CD4-positive, alpha-beta memory T cell (primary cell): ENCODE results near the gene RPL4. TPM values are rescaled to one million over a fixed set of nuclear protein-coding genes. Genes with fewer than 3 reads are reported as not detected.
"Not testable (repeated sequence)": the region's sequence is repeated elsewhere in the genome, so short reads cannot be mapped to it uniquely, and the experiment has no call there.

ENCODE experiments used
- CTCF ChIA-PET: fragments of 350-600 bp; sonication (Branson Sonifier 250); formaldehyde crosslinking; loops from one replicate; lab custom pipeline; 2021; ENCODE audit warnings: inconsistent platforms; ENCODE audit not compliant: partially characterized antibody; lab: Charles Lee
- POLR2A ChIA-PET: fragments of 350-600 bp; sonication (Branson Sonifier 250); formaldehyde crosslinking; loops from one replicate; lab custom pipeline; 2021; ENCODE audit not compliant: partially characterized antibody; lab: Charles Lee
- DNase-seq, 5 donors: peaks; one replicate each; pipeline versions ENCODE4 v3.0.0 to v3.0.0-alpha.2; 2020 to 2022; ENCODE audit warnings: mixed read lengths in 1 of 5
- H3K27ac ChIP-seq: one replicate; pipeline ENCODE4 v1.7.0; 2013; ENCODE audit warnings: low read depth, low read length
- H3K27me3 ChIP-seq: 2 replicates; pipeline ENCODE4 v1.7.0; 2013; ENCODE audit warnings: mild to moderate bottlenecking, low read length, moderate library complexity; ENCODE audit not compliant: insufficient read depth
- H3K36me3 ChIP-seq: 2 replicates; pipeline ENCODE4 v1.7.0; 2013; ENCODE audit warnings: mild to moderate bottlenecking, low read length, moderate library complexity; ENCODE audit not compliant: insufficient read depth
- H3K4me1 ChIP-seq: 2 replicates; pipeline ENCODE4 v1.7.0; 2013; ENCODE audit warnings: mild to moderate bottlenecking, low read length, moderate library complexity; ENCODE audit not compliant: insufficient read depth
- H3K4me3 ChIP-seq, 2 donors: one replicate each; pipeline ENCODE4 v1.7.0; 2013; ENCODE audit warnings: low read length in 2 of 2, mild to moderate bottlenecking in 1 of 2
- H3K9me3 ChIP-seq, 2 donors: one replicate each; pipeline ENCODE4 v1.7.0; 2013; ENCODE audit warnings: low read length in 2 of 2, control low read depth in 1 of 2; ENCODE audit not compliant: control insufficient read depth in 1 of 2
- H3K27ac Mint-ChIP-seq, 7 donors: one replicate each; pipeline ENCODE4 v1.8.0; 2020 to 2021; ENCODE audit warnings: mixed read lengths in 7 of 7, mild to moderate bottlenecking in 6 of 7, inconsistent platforms in 3 of 7, moderate library complexity in 3 of 7
- H3K27me3 Mint-ChIP-seq, 2 donors: one replicate each; pipeline ENCODE4 v1.8.0; 2020 to 2021; ENCODE audit warnings: mixed read lengths in 2 of 2
- H3K36me3 Mint-ChIP-seq, 2 donors: one replicate each; pipeline ENCODE4 v1.8.0; 2020 to 2021; ENCODE audit warnings: mixed read lengths in 2 of 2, inconsistent platforms in 1 of 2, mild to moderate bottlenecking in 1 of 2
- H3K4me1 Mint-ChIP-seq, 4 donors: one replicate each; pipeline ENCODE4 v1.8.0; 2020 to 2021; ENCODE audit warnings: mixed read lengths in 4 of 4, mild to moderate bottlenecking in 1 of 4
- H3K4me3 Mint-ChIP-seq, 8 donors: one replicate each; pipeline ENCODE4 v1.8.0; 2020 to 2021; ENCODE audit warnings: mixed read lengths in 8 of 8, mild to moderate bottlenecking in 7 of 8, moderate library complexity in 6 of 8, inconsistent platforms in 3 of 8
- H3K9me3 Mint-ChIP-seq, 8 donors: one replicate each; pipeline ENCODE4 v1.8.0; 2020 to 2021; ENCODE audit warnings: mixed read lengths in 8 of 8, mild to moderate bottlenecking in 5 of 8, inconsistent platforms in 3 of 8, moderate library complexity in 1 of 8
- intact Hi-C: fragments of 100-400 bp; cut with micrococcal nuclease; formaldehyde crosslinking; loops from one replicate; pipeline ENCODE4 v1.15.1; 2023
- polyA plus RNA-seq, 2 donors: library from polyadenylated mRNA; unstranded; fragments of 300-500 nt; fragmentation: Illumina TruSeq; gene quantifications; one replicate each; pipeline ENCODE4 v1.2.3, GENCODE V29; 2021
- total RNA-seq, 2 experiments: library from RNA; stranded (reverse); gene quantifications; one replicate each; pipeline ENCODE4 v1.2.3, GENCODE V29; 2021

RPL4 gene
- total and polyA plus RNA-seq, 4 experiments from 2014 or later, result 1,070 to 4,004 (median 2,640) TPM

GRCh38 chr15:66514586-66514985 is 9.9 kb upstream of the RPL4 start:
- Mint-ChIP-seq H3K4me3 (no peak overlapping the region), H3K4me1 (no peaks in the 10 kb centered on the region), H3K36me3 (peaks cover 16 to 20% of the 10 kb centered on the region in 2 donors), H3K9me3 (no peaks in the 10 kb centered on the region), H3K27me3 (no peaks in the 10 kb centered on the region), H3K27ac (no peak overlapping the region)
- Histone ChIP-seq H3K9me3 (no peaks in the 10 kb centered on the region), H3K36me3 (no peaks in the 10 kb centered on the region), H3K27me3 (no peaks in the 10 kb centered on the region), H3K4me1 (no peaks in the 10 kb centered on the region), H3K27ac (no peak overlapping the region), H3K4me3 (no peak overlapping the region)
- intact Hi-C loops, result no loop called here
- CTCF ChIA-PET, result no interaction called here
- DNase-seq, result no peak
- POLR2A ChIA-PET, result interaction anchor here (1.1 kb wide), 1 partner anchor 10 kb away, joined by 4 read pairs; the partner anchor contains the start of genes RPL4 and ZWILCH

- H3K36me3 ChIP-seq, result peaks cover 1% of the 10 kb centered on the region
- ChIA-PET POLR2A (no interaction called here), CTCF (interaction anchor here (1.1 to 1.4 kb wide), 2 partner anchors 11 to 122 kb away, joined by 3 to 7 read pairs; partner anchors contain the start of genes MAP2K1 and SNAPC5)
- Mint-ChIP-seq H3K27me3 (no peaks in the 10 kb centered on the region), H3K4me1 (peaks cover 17 to 32% (median 25%) of the 10 kb centered on the region in 4 donors), H3K9me3 (peaks cover 0 to 3% (median 0%) of the 10 kb centered on the region in 8 donors), H3K27ac (no peak overlapping the region), H3K36me3 (peaks cover 4 to 25% of the 10 kb centered on the region in 2 donors), H3K4me3 (no peak overlapping the region)
- intact Hi-C loops, result loop anchor here (5.0 to 10.0 kb wide), 2 partner anchors 1034 to 1204 kb away; partner anchors contain the start of genes MAP2K5 and RNU5B-1
- no peak overlapping the region for H3K4me3 ChIP-seq
- H3K27me3 ChIP-seq, result no peaks in the 10 kb centered on the region
- no peak overlapping the region for H3K27ac ChIP-seq
- H3K9me3 ChIP-seq, result no peaks in the 10 kb centered on the region
- no peak for DNase-seq
- H3K4me1 ChIP-seq, result peaks cover 14% of the 10 kb centered on the region
Observed at GRCh38 chr15:66508293-66508883, 3.7 kb upstream of the RPL4 start.

GRCh38 chr15:66505818-66506217 is 1.2 kb upstream of the RPL4 start:
- Mint-ChIP-seq H3K9me3 (peaks cover 0 to 3% (median 0%) of the 10 kb centered on the region in 8 donors), H3K27ac (peak overlapping the region; percentile 96 to 100 (median 99)), H3K36me3 (peaks cover 19 to 49% of the 10 kb centered on the region in 2 donors), H3K27me3 (no peaks in the 10 kb centered on the region), H3K4me3 (peak overlapping the region; percentile 98 to 100 (median 100)), H3K4me1 (peaks cover 29 to 58% (median 41%) of the 10 kb centered on the region in 4 donors)
- peak overlapping the region; percentile 89 for H3K27ac ChIP-seq
- no peaks in the 10 kb centered on the region for H3K27me3 ChIP-seq
- DNase-seq, result no peak
- H3K36me3 ChIP-seq, result peaks cover 27% of the 10 kb centered on the region
- POLR2A ChIA-PET, result interaction anchor here (0.8 to 3.7 kb wide), 11 partner anchors 9 to 214 kb away, joined by 3 to 44 read pairs (median 10); partner anchors contain the start of genes DIS3L, MAP2K1, SNAPC5 and TIPIN
- CTCF ChIA-PET, result interaction anchor here (1.9 to 3.4 kb wide), 2 partner anchors 8 to 119 kb away, joined by 14 to 25 read pairs; partner anchors contain the start of genes MAP2K1 and SNAPC5
- no peaks in the 10 kb centered on the region for H3K9me3 ChIP-seq
- H3K4me1 ChIP-seq, result peaks cover 35% of the 10 kb centered on the region
- intact Hi-C loops, result loop anchor here (1.0 to 10.0 kb wide), 6 partner anchors 9 to 1201 kb away; partner anchors contain the start of genes MAP2K1, MAP2K5, RNU5B-1 and SNAPC5
- peak overlapping the region; percentile 86 to 97 for H3K4me3 ChIP-seq

- H3K4me3 ChIP-seq, result peak overlapping the region; percentile 86 to 97
- peaks cover 31% of the 10 kb centered on the region for H3K36me3 ChIP-seq
- Mint-ChIP-seq H3K4me3 (peak overlapping the region; percentile 98 to 100 (median 100)), H3K9me3 (peaks cover 0 to 3% (median 0%) of the 10 kb centered on the region in 8 donors), H3K27me3 (no peaks in the 10 kb centered on the region), H3K4me1 (peaks cover 29 to 60% (median 41%) of the 10 kb centered on the region in 4 donors), H3K27ac (peak overlapping the region; percentile 96 to 100 (median 99)), H3K36me3 (peaks cover 23 to 53% of the 10 kb centered on the region in 2 donors)
- H3K27ac ChIP-seq, result peak overlapping the region; percentile 89
- ChIA-PET POLR2A (interaction anchor here (0.8 to 3.7 kb wide), 14 partner anchors 8 to 214 kb away, joined by 3 to 44 read pairs (median 5); partner anchors contain the start of genes DIS3L, MAP2K1, SNAPC5 and TIPIN), CTCF (interaction anchor here (1.9 to 3.4 kb wide), 2 partner anchors 8 to 119 kb away, joined by 14 to 25 read pairs; partner anchors contain the start of genes MAP2K1 and SNAPC5)
- intact Hi-C loops, result loop anchor here (1.0 to 10.0 kb wide), 6 partner anchors 8 to 1201 kb away; partner anchors contain the start of genes MAP2K1, MAP2K5, RNU5B-1 and SNAPC5
- H3K9me3 ChIP-seq, result no peaks in the 10 kb centered on the region
- no peak for DNase-seq
- H3K4me1 ChIP-seq, result peaks cover 35% of the 10 kb centered on the region
- H3K27me3 ChIP-seq, result no peaks in the 10 kb centered on the region
Observed at GRCh38 chr15:66505430-66505811, 766 bp upstream of the RPL4 start.

GRCh38 chr15:66503780-66504562 is 684 bp downstream of the RPL4 start:
- peak overlapping the region; percentile 86 to 97 for H3K4me3 ChIP-seq
- H3K4me1 Mint-ChIP-seq, result peaks cover 33 to 70% (median 45%) of the 10 kb centered on the region in 4 donors
- ChIA-PET CTCF (interaction anchor here (1.3 to 3.4 kb wide), 4 partner anchors 17 to 894 kb away, joined by 3 to 25 read pairs (median 4); partner anchors contain the start of gene MAP2K1), POLR2A (interaction anchor here (0.5 to 3.7 kb wide), 8 partner anchors 9 to 1393 kb away, joined by 3 to 44 read pairs (median 9); partner anchors contain the start of genes DIS3L and MAP2K1)
- H3K36me3 Mint-ChIP-seq, result peaks cover 36 to 66% of the 10 kb centered on the region in 2 donors
- no peaks in the 10 kb centered on the region for H3K27me3 ChIP-seq
- peak overlapping the region; percentile 89 for H3K27ac ChIP-seq
- H3K27ac Mint-ChIP-seq, result peak overlapping the region; percentile 96 to 100 (median 99)
- DNase-seq, result peak in 2 of 5 donors; percentile 8 to 11
- no peaks in the 10 kb centered on the region for H3K27me3 Mint-ChIP-seq
- no peaks in the 10 kb centered on the region for H3K9me3 ChIP-seq
- intact Hi-C loops, result loop anchor here (2.0 to 10.0 kb wide), 2 partner anchors 209 to 1199 kb away; partner anchors contain the start of gene RNU5B-1
- H3K36me3 ChIP-seq, result peaks cover 45% of the 10 kb centered on the region
- H3K4me1 ChIP-seq, result peaks cover 35% of the 10 kb centered on the region
- peaks cover 0 to 3% (median 0%) of the 10 kb centered on the region in 8 donors for H3K9me3 Mint-ChIP-seq
- H3K4me3 Mint-ChIP-seq, result peak overlapping the region; percentile 98 to 100 (median 100)

- Mint-ChIP-seq H3K4me3 (peak overlapping the region; percentile 98 to 100 (median 100)), H3K4me1 (peaks cover 35 to 78% (median 49%) of the 10 kb centered on the region in 4 donors), H3K36me3 (peaks cover 38 to 74% of the 10 kb centered on the region in 2 donors), H3K27ac (peak overlapping the region; percentile 96 to 100 (median 99))
- intact Hi-C loops, result loop anchor here (10.0 kb wide), 1 partner anchor 1198 kb away; the partner anchor contains the start of gene RNU5B-1
- ChIA-PET CTCF (interaction anchor here (1.3 to 3.4 kb wide), 4 partner anchors 16 to 893 kb away, joined by 3 to 25 read pairs (median 4); partner anchors contain the start of gene MAP2K1), POLR2A (interaction anchor here (0.5 to 3.7 kb wide), 8 partner anchors 8 to 209 kb away, joined by 3 to 44 read pairs (median 4); partner anchors contain the start of genes DIS3L and MAP2K1)
- H3K9me3 ChIP-seq, H3K9me3 Mint-ChIP-seq, H3K27me3 ChIP-seq, DNase-seq, H3K27me3 Mint-ChIP-seq: not testable (repeated sequence)
- Histone ChIP-seq H3K4me3 (peak overlapping the region; percentile 86 to 97), H3K27ac (peak overlapping the region; percentile 89), H3K4me1 (peaks cover 41% of the 10 kb centered on the region), H3K36me3 (peaks cover 53% of the 10 kb centered on the region)
Observed at GRCh38 chr15:66503041-66503648, 1.5 kb downstream of the RPL4 start.
